GM12892 (cell line): ENCODE results near the gene RBM5.

Experiments used
- POLR2A ChIP-seq: IDR thresholded peaks from 2 replicates; pipeline ENCODE4 v1.6.1; 2011; ENCODE audit warnings: low read depth, low read length, control low read depth
- POLR2AphosphoS5 ChIP-seq: IDR thresholded peaks from 2 replicates; pipeline ENCODE4 v1.6.1; 2011; ENCODE audit warnings: low read depth, low read length, control low read depth
- TAF1 ChIP-seq: IDR thresholded peaks from 2 replicates; pipeline ENCODE4 v1.6.1; 2011; ENCODE audit warnings: low read depth, mild to moderate bottlenecking, control low read depth, low read length, borderline replicate concordance

- TF ChIP-seq POLR2AphosphoS5: no peak
- no peak for TF ChIP-seq POLR2A
- no peak for TF ChIP-seq TAF1
Measured at GRCh38 chr3:50089609-50089945, 858 bp downstream of the RBM5 start.
